GM13977 (cell line): ENCODE data around the gene CDK18.

Source experiments
- DNase-seq: peaks from one replicate; pipeline ENCODE4 v3.0.0; 2012; ENCODE audit warnings: low spot score
- CTCF ChIP-seq: IDR thresholded peaks from 2 replicates; pipeline ENCODE4 v1.5.1; 2012; ENCODE audit warnings: mild to moderate bottlenecking, control low read depth; ENCODE audit not compliant: insufficient read depth; ENCODE audit errors: extremely low read depth, missing control alignments
- in situ Hi-C: fragments of 300-500 bp; cut with MboI; formaldehyde crosslinking; loops from one replicate; pipeline ENCODE4 v1.12.0; 2022; ENCODE audit warnings: low sequenced_read_pairs, low pct_unique_long_range_greater_than_20kb, mixed read lengths, inconsistent platforms; ENCODE audit not compliant: unreplicated experiment

CDK18 gene

GRCh38 chr1:205486258-205486657 lies 18.2 kb upstream of the CDK18 start:
- in situ Hi-C loops, result no loop called here
- no peak for DNase-seq
- no peak for TF ChIP-seq CTCF

GRCh38 chr1:205488074-205488723 lies 16.3 kb upstream of the CDK18 start:
- in situ Hi-C loops, result no loop called here
- peak; percentile 81 for DNase-seq
- TF ChIP-seq CTCF, result peak; percentile 74

- TF ChIP-seq CTCF, result no peak
Observed at GRCh38 chr1:205491794-205492193, 12.7 kb upstream of the CDK18 start.

GRCh38 chr1:205492201-205492667 lies 12.2 kb upstream of the CDK18 start:
- DNase-seq, result no peak
- TF ChIP-seq CTCF, result no peak
- in situ Hi-C loops, result no loop called here

More at GRCh38 chr1:205491794-205492193, 12.7 kb upstream of the CDK18 start:
- in situ Hi-C loops, result no loop called here
- no peak for DNase-seq

- no peak for DNase-seq
- TF ChIP-seq CTCF, result no peak
- in situ Hi-C loops, result no loop called here
Observed at GRCh38 chr1:205492774-205493173, 11.7 kb upstream of the CDK18 start.

- DNase-seq, result no peak
- no peak for TF ChIP-seq CTCF
- in situ Hi-C loops, result no loop called here
Observed at GRCh38 chr1:205493241-205494085, 11.0 kb upstream of the CDK18 start.
